Mesothelial cell of epicardium (in vitro differentiated cells): Measurements from ENCODE around the gene FAM78A. TPM values are rescaled to one million over a fixed set of nuclear protein-coding genes. Genes with fewer than 3 reads are reported as not detected.

Experiments
- DNase-seq, 2 experiments: peaks; one replicate each; pipeline ENCODE4 v3.0.0; 2021; ENCODE audit warnings: low spot score in 2 of 2; ENCODE audit not compliant: unreplicated experiment in 2 of 2
- H3K27ac Mint-ChIP-seq: 2 replicates; pipeline ENCODE4 v1.8.0; 2021; ENCODE audit warnings: mixed read lengths
- H3K27me3 Mint-ChIP-seq: 2 replicates; pipeline ENCODE4 v1.8.0; 2021; ENCODE audit warnings: low read depth, mixed read lengths
- H3K36me3 Mint-ChIP-seq: 2 replicates; pipeline ENCODE4 v1.8.0; 2021; ENCODE audit warnings: mixed read lengths
- H3K4me1 Mint-ChIP-seq: 2 replicates; pipeline ENCODE4 v1.8.0; 2021; ENCODE audit warnings: mixed read lengths
- H3K4me3 Mint-ChIP-seq: 2 replicates; pipeline ENCODE4 v1.8.0; 2021; ENCODE audit warnings: mild to moderate bottlenecking, moderate library complexity, mixed read lengths
- H3K9me3 Mint-ChIP-seq: 2 replicates; pipeline ENCODE4 v1.8.0; 2021; ENCODE audit warnings: mixed read lengths
- total RNA-seq: library from RNA; stranded (reverse); gene quantifications from 3 replicates; pipeline ENCODE4 v1.2.1, GENCODE V29; 2021
- TF ChIP-seq, protein P1 (sequence below): fragments of 200-600 bp; sonication (generic); IDR thresholded peaks from one replicate; pipeline ENCODE4 v1.5.0; 2021; ENCODE audit warnings: antibody characterized with exemption; ENCODE audit not compliant: unreplicated experiment

FAM78A gene
- total RNA-seq, 1 donor from 2014 or later: 0.80 TPM

DNA sequence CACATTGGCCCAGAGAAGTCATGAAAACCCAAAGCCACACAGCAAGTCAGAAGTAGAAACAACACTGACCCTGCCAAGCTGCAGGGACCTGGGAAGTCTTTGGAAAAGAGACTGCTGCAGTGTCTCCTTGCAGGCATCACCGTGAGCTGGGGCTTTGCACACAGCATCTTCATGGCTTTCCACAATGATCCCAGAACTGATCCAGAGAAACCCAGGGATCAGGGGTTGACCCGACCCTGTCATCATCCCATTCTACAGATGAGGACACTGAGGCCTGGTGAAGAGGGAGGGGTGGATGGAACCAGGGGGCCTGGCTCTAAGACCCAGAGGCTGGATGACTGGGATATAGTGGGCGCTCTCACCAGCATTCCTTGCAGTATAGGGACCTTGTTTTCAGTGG lies 4.3 kb upstream of the FAM78A start:
- TF ChIP-seq, protein P1, sequence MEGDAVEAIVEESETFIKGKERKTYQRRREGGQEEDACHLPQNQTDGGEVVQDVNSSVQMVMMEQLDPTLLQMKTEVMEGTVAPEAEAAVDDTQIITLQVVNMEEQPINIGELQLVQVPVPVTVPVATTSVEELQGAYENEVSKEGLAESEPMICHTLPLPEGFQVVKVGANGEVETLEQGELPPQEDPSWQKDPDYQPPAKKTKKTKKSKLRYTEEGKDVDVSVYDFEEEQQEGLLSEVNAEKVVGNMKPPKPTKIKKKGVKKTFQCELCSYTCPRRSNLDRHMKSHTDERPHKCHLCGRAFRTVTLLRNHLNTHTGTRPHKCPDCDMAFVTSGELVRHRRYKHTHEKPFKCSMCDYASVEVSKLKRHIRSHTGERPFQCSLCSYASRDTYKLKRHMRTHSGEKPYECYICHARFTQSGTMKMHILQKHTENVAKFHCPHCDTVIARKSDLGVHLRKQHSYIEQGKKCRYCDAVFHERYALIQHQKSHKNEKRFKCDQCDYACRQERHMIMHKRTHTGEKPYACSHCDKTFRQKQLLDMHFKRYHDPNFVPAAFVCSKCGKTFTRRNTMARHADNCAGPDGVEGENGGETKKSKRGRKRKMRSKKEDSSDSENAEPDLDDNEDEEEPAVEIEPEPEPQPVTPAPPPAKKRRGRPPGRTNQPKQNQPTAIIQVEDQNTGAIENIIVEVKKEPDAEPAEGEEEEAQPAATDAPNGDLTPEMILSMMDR: no peak
- DNase-seq: no peak
- H3K4me3 Mint-ChIP-seq: no peak overlapping the region
- peaks cover 4% of the 10 kb centered on the region for H3K4me1 Mint-ChIP-seq
- H3K9me3 Mint-ChIP-seq: no peaks in the 10 kb centered on the region
- no peak overlapping the region for H3K27ac Mint-ChIP-seq
- peaks cover 72% of the 10 kb centered on the region for H3K27me3 Mint-ChIP-seq
- no peaks in the 10 kb centered on the region for H3K36me3 Mint-ChIP-seq

DNA sequence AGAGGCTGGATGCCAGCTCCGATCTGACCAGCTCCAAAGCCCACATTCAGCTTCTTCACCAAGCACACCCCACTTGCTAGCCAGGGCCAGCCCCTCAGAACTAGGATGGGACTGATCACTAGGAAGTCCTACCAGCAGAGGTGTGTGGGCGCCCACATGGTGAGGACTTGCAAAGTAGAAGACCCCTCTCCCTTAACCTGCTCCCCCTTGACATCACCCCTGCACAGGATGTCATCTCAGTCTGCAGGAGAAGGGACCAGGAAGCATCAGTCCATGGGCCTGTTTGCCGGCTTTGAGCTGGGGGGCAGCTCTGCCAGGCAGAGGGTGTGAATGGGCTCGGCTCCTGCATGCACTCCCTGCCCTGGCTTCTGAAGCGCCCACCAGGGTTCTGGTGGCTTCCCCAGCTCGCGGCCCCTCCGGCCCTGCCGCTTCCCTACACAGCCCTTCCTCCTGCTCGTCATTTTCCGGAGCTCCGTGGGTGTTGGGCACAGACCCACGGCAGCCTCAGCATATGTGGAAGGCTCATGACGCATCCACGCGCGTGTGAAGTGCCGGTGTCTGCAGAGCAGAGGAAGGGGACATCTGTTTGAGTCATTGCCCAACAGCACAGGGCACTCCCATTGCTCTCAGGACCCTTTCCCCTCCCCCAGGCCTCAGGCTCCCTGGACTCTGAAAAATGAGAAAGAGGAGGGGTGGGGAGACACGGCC lies 3.7 kb upstream of the FAM78A start:
- Mint-ChIP-seq H3K4me3 (no peak overlapping the region), H3K9me3 (no peaks in the 10 kb centered on the region), H3K27ac (no peak overlapping the region), H3K27me3 (peaks cover 78% of the 10 kb centered on the region), H3K36me3 (no peaks in the 10 kb centered on the region), H3K4me1 (peaks cover 4% of the 10 kb centered on the region)
- DNase-seq: no peak
- TF ChIP-seq, protein P1: no peak

DNA sequence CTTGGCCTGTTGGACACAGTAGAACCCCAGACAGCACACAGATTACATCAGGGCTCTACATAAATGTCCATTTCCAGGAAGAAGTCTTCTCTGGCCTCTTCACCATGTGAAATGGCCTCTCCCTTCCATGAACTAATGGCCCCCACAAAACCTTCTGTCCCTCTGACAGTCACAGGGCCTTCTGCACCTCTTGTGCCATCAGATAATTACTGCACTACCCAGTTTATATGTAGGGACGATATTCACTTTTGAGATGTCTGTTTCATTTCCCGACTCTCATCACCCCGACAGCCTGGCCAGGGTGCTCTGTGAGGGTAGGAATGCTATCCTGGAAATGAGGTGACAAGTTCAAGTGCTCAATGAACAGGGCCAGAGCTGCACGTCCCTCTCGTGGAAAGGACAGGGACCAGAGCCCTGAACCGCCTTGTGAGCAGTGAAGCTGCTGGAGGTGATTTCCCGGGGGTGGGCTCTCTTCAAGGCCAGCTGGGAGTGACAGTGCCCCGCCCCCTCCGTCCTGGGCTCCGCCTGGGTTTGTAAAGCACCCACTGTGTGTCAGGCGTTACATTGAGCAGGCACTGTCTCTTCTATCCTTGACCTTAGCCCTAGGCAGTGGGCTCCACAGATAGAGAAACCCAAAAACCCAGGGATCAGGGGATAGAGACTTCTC lies 3.0 kb upstream of the FAM78A start:
- TF ChIP-seq, protein P1: no peak
- no peak overlapping the region for H3K27ac Mint-ChIP-seq

DNA sequence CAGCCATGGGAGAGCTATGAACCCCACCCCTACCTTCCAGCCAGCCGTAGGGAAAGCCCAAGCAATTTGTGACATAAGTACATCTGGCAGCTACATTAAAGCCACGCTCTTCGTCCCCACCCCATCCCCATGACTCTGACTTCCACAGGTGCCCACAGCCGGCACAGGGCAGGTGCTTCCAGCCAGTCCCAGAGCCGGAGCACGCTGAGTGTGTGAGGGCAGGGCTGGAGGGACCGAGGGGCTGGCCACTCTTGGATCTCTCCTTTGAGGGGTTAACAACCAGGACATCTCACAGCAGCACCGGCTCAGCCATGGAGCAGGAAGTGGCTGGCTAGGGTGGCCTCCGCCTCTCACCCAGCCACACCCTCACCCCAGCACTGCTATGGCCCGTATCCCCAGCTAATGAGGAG lies 2.4 kb upstream of the FAM78A start:
- Mint-ChIP-seq H3K27me3 (peaks cover 80% of the 10 kb centered on the region), H3K36me3 (no peaks in the 10 kb centered on the region), H3K27ac (no peak overlapping the region), H3K9me3 (no peaks in the 10 kb centered on the region), H3K4me1 (peaks cover 4% of the 10 kb centered on the region), H3K4me3 (peak overlapping the region; percentile 51)
- no peak for DNase-seq
- TF ChIP-seq, protein P1: no peak

More for the DNA sequence above, 3.0 kb upstream of the FAM78A start:
- DNase-seq: no peak
- Mint-ChIP-seq H3K4me3 (peak overlapping the region; percentile 51), H3K4me1 (peaks cover 4% of the 10 kb centered on the region), H3K36me3 (no peaks in the 10 kb centered on the region), H3K27me3 (peaks cover 80% of the 10 kb centered on the region), H3K9me3 (no peaks in the 10 kb centered on the region)

DNA sequence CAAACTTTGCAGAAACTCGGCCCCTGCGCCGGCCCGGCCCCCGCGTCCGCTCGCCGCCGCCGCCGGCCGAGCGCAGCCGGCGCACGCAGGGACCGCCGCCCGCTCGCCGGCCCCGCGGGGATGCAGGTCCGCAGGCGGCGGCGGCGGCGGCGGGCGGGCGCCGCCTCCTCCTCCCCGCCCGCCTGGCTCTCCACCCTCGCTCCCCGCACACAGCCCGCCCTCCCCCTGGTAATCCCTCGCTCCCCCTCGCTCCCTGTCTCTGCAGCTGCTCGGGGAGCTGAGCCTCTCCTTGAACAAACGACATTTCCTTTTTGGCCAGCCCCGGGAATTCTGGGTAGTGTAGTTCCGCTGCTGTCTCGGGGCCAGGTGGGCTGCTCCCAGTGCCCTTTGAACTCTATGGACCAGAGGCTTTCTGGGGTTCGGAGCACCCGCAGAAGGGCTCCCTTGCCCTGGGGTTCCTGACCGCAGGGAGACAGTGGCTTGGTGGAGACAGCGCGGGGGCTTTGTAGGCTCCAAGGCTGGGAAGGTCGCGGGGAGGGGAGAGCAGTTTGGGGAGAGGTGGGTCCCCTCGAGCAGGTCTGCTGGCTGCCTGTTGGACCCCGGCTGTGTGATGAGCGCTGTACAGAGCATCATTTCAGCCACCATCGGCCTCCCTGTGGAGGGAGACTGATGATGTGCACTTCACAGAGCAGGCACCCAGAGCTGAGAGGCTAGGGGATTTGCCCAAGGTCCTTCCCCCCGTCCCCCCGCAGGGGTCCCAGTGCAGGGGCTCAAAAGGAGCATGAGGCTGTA lies 1.8 kb upstream of the FAM78A start:
- TF ChIP-seq, protein P1: no peak
- Mint-ChIP-seq H3K36me3 (no peaks in the 10 kb centered on the region), H3K9me3 (no peaks in the 10 kb centered on the region), H3K27ac (no peak overlapping the region), H3K4me1 (peaks cover 2% of the 10 kb centered on the region), H3K4me3 (peak overlapping the region; percentile 69), H3K27me3 (peaks cover 79% of the 10 kb centered on the region)
- DNase-seq: peak; percentile 62 to 68
